ENCODE data around the gene MAMDC2. TPM values are rescaled to one million over a fixed set of nuclear protein-coding genes. Genes with fewer than 3 reads are reported as not detected.

MAMDC2 gene
- total and polyA plus RNA-seq, 2 of the 8 experiments (the other 6 are each of a cell fraction or from before 2014, with no cell fraction given), result 6.1 to 15.4 TPM

- TF ChIP-seq CHD7 (IDR thresholded peaks at IDR 0.05; ENCODE audit: insufficient replicate concordance, low read length), result no peak
- TF ChIP-seq SP1 (IDR thresholded peaks at IDR 0.05; ENCODE audit: low read depth, low read length), result no peak
- no peak for TF ChIP-seq RNF2 (IDR thresholded peaks at IDR 0.05; ENCODE audit: borderline replicate concordance, low read depth, low read length, missing control alignments, poor library complexity, severe bottlenecking)
Measured at GRCh38 chr9:70262948-70263347, 219.3 kb downstream of the MAMDC2 start (continued).

Data from H1 (cell line).